K562 (cell line): ENCODE results near the gene IFT81. TPM values are rescaled to one million over a fixed set of nuclear protein-coding genes. Genes with fewer than 3 reads are reported as not detected.
"Not testable (repeated sequence)": the region's sequence is repeated elsewhere in the genome, so short reads cannot be mapped to it uniquely, and the experiment has no call there.

Source experiments
- ATAC-seq: fragments of 200-7000 bp; cut with Tn5 transposase; 3 replicates; pipeline ENCODE4 v1.9.1; 2020; ENCODE audit warnings: moderate library complexity
- BruUV-seq: library from RNA; stranded (reverse); fragments of 400-500 nt; replicated peaks from 2 replicates; lab custom pipeline; 2021; lab: Mats Ljungman, UMichigan
- CTCF ChIA-PET: fragments of 300-600 bp; formaldehyde crosslinking; extraction: SDS; loops from one replicate; lab custom pipeline; 2021; ENCODE audit warnings: low intra/inter-chr PET ratio; lab: Yijun Ruan, JAX
- POLR2A ChIA-PET: fragments of 300-600, 350-650 bp; sonication (Branson Sonifier 250); formaldehyde crosslinking; extraction: SDS; loops from one replicate; lab custom pipeline; 2021; ENCODE audit warnings: antibody characterized with exemption, inconsistent platforms; lab: Yijun Ruan, JAX
- DNase-seq, 4 experiments: peaks; one replicate each; pipeline versions ENCODE4 v3.0.0 to v3.0.0-alpha.2; 2011 to 2018; ENCODE audit warnings: low spot score in 3 of 4, mixed read lengths in 3 of 4; ENCODE audit errors: extremely low read depth in 1 of 4
- FAIRE-seq: peaks from 2 replicates; lab custom pipeline; 2011; peaks lifted over from hg19 to GRCh38; lab: Jason Lieb, UNC
- H2AFZ ChIP-seq: 2 replicates; pipeline ENCODE4 v1.6.0; 2011; ENCODE audit warnings: low read depth, low read length, control low read depth, inconsistent platforms
- H3K27ac ChIP-seq: fragments of 200-600 bp; 3 replicates; pipeline ENCODE4 v1.8.0; 2011; ENCODE audit warnings: low read depth, mild to moderate bottlenecking, control low read depth, inconsistent platforms, low read length, moderate library complexity, mixed read lengths; ENCODE audit errors: extremely low read depth
- H3K27me3 ChIP-seq, 2 experiments: fragments of 300-600 bp in 1 of 2; 2 replicates in 1 of 2; 3 replicates in 1 of 2; pipeline versions ENCODE4 v1.6.0 to v1.8.0; 2011; ENCODE audit warnings: inconsistent platforms in 2 of 2, low read length in 2 of 2, mild to moderate bottlenecking in 1 of 2, mixed read lengths in 1 of 2, moderate library complexity in 1 of 2; ENCODE audit not compliant: control insufficient read depth in 2 of 2, insufficient read depth in 2 of 2
- H3K36me3 ChIP-seq: fragments of 300-600 bp; 3 replicates; pipeline ENCODE4 v1.8.0; 2011; ENCODE audit warnings: mild to moderate bottlenecking, low read length, inconsistent platforms; ENCODE audit not compliant: control insufficient read depth, insufficient read depth
- H3K4me1 ChIP-seq, 2 experiments: fragments of 200-600 bp in 1 of 2; replicated peaks in 1 of 2; 2 replicates in 1 of 2; 3 replicates in 1 of 2; pipeline versions ENCODE4 v1.5.1 to v1.8.0; 2011; ENCODE audit warnings: inconsistent platforms in 2 of 2, low read length in 2 of 2, mild to moderate bottlenecking in 1 of 2, mixed read lengths in 1 of 2, moderate library complexity in 1 of 2; ENCODE audit not compliant: control insufficient read depth in 2 of 2, insufficient read depth in 2 of 2
- H3K4me2 ChIP-seq: 2 replicates; pipeline ENCODE4 v1.6.1; 2011; ENCODE audit warnings: low read length, control low read depth, inconsistent platforms, mixed read lengths; ENCODE audit not compliant: insufficient read depth
- H3K4me3 ChIP-seq: fragments of 200-600 bp; sonication (generic), shearing (Covaris generic); 2 replicates; pipeline ENCODE4 v1.5.1; 2016; ENCODE audit warnings: control low read depth, inconsistent platforms
- H3K79me2 ChIP-seq: fragments of 200-600 bp; 3 replicates; pipeline ENCODE4 v1.8.0; 2011; ENCODE audit warnings: low read length, inconsistent platforms; ENCODE audit not compliant: control insufficient read depth, insufficient read depth
- H3K9ac ChIP-seq, 2 experiments: 2 replicates each; pipeline versions ENCODE4 v1.6.0 to v1.6.1; 2011; ENCODE audit warnings: low read depth in 2 of 2, low read length in 2 of 2, control low read depth in 1 of 2, inconsistent platforms in 1 of 2, mild to moderate bottlenecking in 1 of 2, mixed read lengths in 1 of 2; ENCODE audit not compliant: insufficient read depth in 1 of 2
- H3K9me1 ChIP-seq: one replicate; pipeline ENCODE4 v1.6.0; 2011; ENCODE audit warnings: inconsistent platforms, mild to moderate bottlenecking, low read length, moderate library complexity; ENCODE audit not compliant: control insufficient read depth, insufficient read depth
- H3K9me3 ChIP-seq: replicated peaks from 2 replicates; pipeline ENCODE4 v1.5.1; 2011; ENCODE audit warnings: low read depth, low read length, inconsistent platforms; ENCODE audit not compliant: control insufficient read depth, insufficient read depth
- H4K20me1 ChIP-seq: replicated peaks from 2 replicates; pipeline ENCODE4 v1.6.1; 2011; ENCODE audit warnings: low read length, inconsistent platforms, mixed read lengths; ENCODE audit not compliant: control insufficient read depth, insufficient read depth
- C11orf30 ChIP-seq: fragments of 450-650 bp; IDR thresholded peaks from 2 replicates; pipeline ENCODE4 v1.6.1; 2016; ENCODE audit warnings: low read depth, mild to moderate bottlenecking
- EGR1 ChIP-seq: fragments of 450-650 bp; conservative IDR thresholded peaks from 2 replicates; pipeline ENCODE4 v1.6.1; 2017; ENCODE audit warnings: mild to moderate bottlenecking
- MEIS2 ChIP-seq: fragments of 450-650 bp; IDR thresholded peaks from 2 replicates; pipeline ENCODE4 v1.6.1; 2014; ENCODE audit warnings: mild to moderate bottlenecking; ENCODE audit not compliant: partially characterized antibody
- TEAD4 ChIP-seq, 2 experiments: sonication (generic) in 1 of 2; formaldehyde crosslinking in 1 of 2; IDR thresholded peaks; 2 replicates each; pipeline versions ENCODE4 v1.6.1 to v1.8.0; 2012 to 2022; ENCODE audit warnings: borderline replicate concordance in 1 of 2, inconsistent platforms in 1 of 2, low read length in 1 of 2, mild to moderate bottlenecking in 1 of 2, missing genetic modification reagents in 1 of 2
- ZNF121 ChIP-seq: sonication (generic); formaldehyde crosslinking; conservative IDR thresholded peaks from 2 replicates; pipeline ENCODE4 v1.8.0; 2022; ENCODE audit warnings: missing genetic modification reagents
- ZNF384 ChIP-seq: IDR thresholded peaks from 2 replicates; pipeline ENCODE4 v1.6.1; 2012; ENCODE audit warnings: low read depth, low read length, improper control_type of control experiment
- WGBS: fragments of 100-300 bp; shearing (Covaris generic); methylation state at CpG from one replicate; pipeline ENCODE4 v1.1.6; 2016; ENCODE audit warnings: low coverage, mixed read lengths; ENCODE audit not compliant: insufficient coverage; ENCODE audit errors: missing lambda C conversion rate; 5-methylcytosine and 5-hydroxymethylcytosine counted together
- in situ Hi-C: fragments of 300-500 bp; cut with MboI; formaldehyde crosslinking; loops from 4 replicates; pipeline ENCODE4 v1.15.0; 2018; ENCODE audit warnings: inconsistent platforms, mixed read lengths
- intact Hi-C: fragments of 100-400 bp; cut with micrococcal nuclease; formaldehyde crosslinking; loops from 2 replicates; pipeline ENCODE4 v1.14.2; 2022
- polyA plus RNA-seq, 8 experiments: library from polyadenylated mRNA; depleted of rRNA in 4 of 8; stranded (reverse) in 5 of 8; unstranded in 3 of 8; fragments of >200 nt; fragmentation: Nextera tagmentation in 2 of 8; fragmentation: Illumina TruSeq in 1 of 8; extraction: Ambion mirVana in 2 of 8; extraction: Trizol in 1 of 8; gene quantifications; 2 replicates each; pipeline versions ENCODE4 v1.2.1 to v1.2.3, GENCODE V29; 2011 to 2014; ENCODE audit warnings: inconsistent platforms in 1 of 8, missing spikeins in 1 of 8
- total RNA-seq, 7 experiments: library from RNA; depleted of rRNA in 6 of 7; stranded (reverse); fragments of >200 nt in 6 of 7; fragmentation: Illumina TruSeq in 2 of 7; extraction: Trizol in 2 of 7; gene quantifications; 2 replicates each; pipeline versions ENCODE4 v1.2.1 to v1.2.3, GENCODE V29; 2011 to 2021; ENCODE audit warnings: low replicate concordance in 1 of 7
- TF ChIP-seq, protein P1 (sequence below): fragments of 450-650 bp; formaldehyde crosslinking; IDR thresholded peaks from 2 replicates; pipeline ENCODE4 v1.4.0; 2020; ENCODE audit warnings: mild to moderate bottlenecking, moderate library complexity
- TF ChIP-seq, protein P2 (sequence below), 3 experiments: IDR thresholded peaks in 2 of 3; conservative IDR thresholded peaks in 1 of 3; 2 replicates each; pipeline ENCODE4 v1.5.1; 2011 to 2012; ENCODE audit warnings: low read length in 3 of 3, mild to moderate bottlenecking in 3 of 3, control low read depth in 2 of 3, improper control_type of control experiment in 1 of 3, inconsistent platforms in 1 of 3, low read depth in 1 of 3, mixed read lengths in 1 of 3, moderate library complexity in 1 of 3; ENCODE audit not compliant: insufficient read depth in 2 of 3
- TF ChIP-seq, protein P3 (sequence below): IDR thresholded peaks from 2 replicates; pipeline ENCODE4 v1.6.1; 2011; ENCODE audit warnings: borderline replicate concordance, low read depth, mild to moderate bottlenecking, moderate library complexity, low read length; ENCODE audit not compliant: insufficient read depth, poor library complexity, severe bottlenecking

Gene IFT81
- total and polyA plus RNA-seq, 9 of the 15 experiments (the other 6 are each of a cell fraction or from before 2014, with no cell fraction given) = 2.8 to 11.9 (median 7.9) TPM

DNA sequence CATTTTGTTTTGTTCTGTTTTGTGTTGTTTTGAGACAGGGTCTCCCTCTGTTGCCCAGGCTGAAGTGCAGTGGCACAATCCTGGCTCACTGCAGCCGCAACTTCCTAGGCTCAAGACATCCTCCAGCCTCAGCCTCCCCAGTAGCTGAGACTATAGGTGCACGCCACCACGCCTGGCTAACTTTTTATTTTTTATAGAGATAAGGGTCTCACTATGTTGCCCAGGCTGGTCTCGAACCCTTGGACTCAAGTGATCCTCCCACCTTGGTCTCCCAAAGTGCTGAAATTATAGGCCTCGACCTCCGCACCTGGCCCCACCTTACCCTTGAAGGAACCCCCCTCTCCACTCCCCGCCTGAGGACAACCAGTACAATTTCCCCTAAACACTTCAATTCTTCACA is 7.5 kb upstream of the IFT81 start:
- H3K4me1 ChIP-seq = peaks cover 0 to 8% of the 10 kb centered on the region in 2 experiments; a peak in 3 of 5 replicates
- TF ChIP-seq, protein P1, sequence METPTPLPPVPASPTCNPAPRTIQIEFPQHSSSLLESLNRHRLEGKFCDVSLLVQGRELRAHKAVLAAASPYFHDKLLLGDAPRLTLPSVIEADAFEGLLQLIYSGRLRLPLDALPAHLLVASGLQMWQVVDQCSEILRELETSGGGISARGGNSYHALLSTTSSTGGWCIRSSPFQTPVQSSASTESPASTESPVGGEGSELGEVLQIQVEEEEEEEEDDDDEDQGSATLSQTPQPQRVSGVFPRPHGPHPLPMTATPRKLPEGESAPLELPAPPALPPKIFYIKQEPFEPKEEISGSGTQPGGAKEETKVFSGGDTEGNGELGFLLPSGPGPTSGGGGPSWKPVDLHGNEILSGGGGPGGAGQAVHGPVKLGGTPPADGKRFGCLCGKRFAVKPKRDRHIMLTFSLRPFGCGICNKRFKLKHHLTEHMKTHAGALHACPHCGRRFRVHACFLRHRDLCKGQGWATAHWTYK (CRISPR knock-in tag) = no peak
- peak; percentile 81 for TF ChIP-seq ZNF121 (CRISPR knock-in tag)
- ATAC-seq (no peak), FAIRE-seq (no peak), DNase-seq (no peak)
- no peak overlapping the region for H3K4me2 ChIP-seq
- no peaks in the 10 kb centered on the region for H3K9me3 ChIP-seq
- WGBS = 58% methylated on average over 7 of the region's 7 CpGs
- no TSS peak for BruUV-seq
- in situ Hi-C loops (no loop called here), intact Hi-C loops (no loop called here)
- H3K27ac ChIP-seq = no peak overlapping the region
- no peaks in the 10 kb centered on the region for H3K9me1 ChIP-seq
- no peak overlapping the region for H3K9ac ChIP-seq
- H3K36me3 ChIP-seq = no peaks in the 10 kb centered on the region
- ChIA-PET POLR2A (no interaction called here), CTCF (interaction anchor here (0.6 kb wide), 1 partner anchor 239 kb away, joined by 3 read pairs; no protein-coding TSS in a partner anchor)
- no peak overlapping the region for H2AFZ ChIP-seq
- H3K27me3 ChIP-seq = no peaks in the 10 kb centered on the region
- no peak overlapping the region for H3K4me3 ChIP-seq
- H3K79me2 ChIP-seq = no peaks in the 10 kb centered on the region
- no peaks in the 10 kb centered on the region for H4K20me1 ChIP-seq

DNA sequence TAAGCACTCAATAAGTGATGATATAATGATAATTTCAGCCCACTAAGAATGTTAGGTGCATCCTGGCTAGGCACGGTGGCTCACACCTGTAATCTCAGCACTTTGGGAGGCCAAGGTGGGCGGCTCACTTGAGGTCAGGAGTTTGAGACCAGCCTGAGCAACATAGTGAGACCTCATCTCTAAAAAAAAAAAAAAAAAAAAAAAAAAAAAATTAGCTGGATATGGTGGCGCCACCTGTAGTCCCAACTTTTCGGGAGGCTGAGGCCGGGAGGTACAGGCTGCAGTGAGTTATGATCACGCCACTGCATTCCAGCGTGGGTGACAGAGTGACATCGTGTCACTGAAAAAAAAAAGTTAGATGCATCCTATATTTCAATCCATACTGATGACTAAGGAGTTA is 6.9 kb upstream of the IFT81 start:
- BruUV-seq; H3K9me3 ChIP-seq; intact Hi-C loops; H4K20me1 ChIP-seq; H3K36me3 ChIP-seq; H3K4me3 ChIP-seq; H3K27me3 ChIP-seq; H2AFZ ChIP-seq; H3K9me1 ChIP-seq; POLR2A ChIA-PET; H3K4me2 ChIP-seq; H3K79me2 ChIP-seq; H3K9ac ChIP-seq; in situ Hi-C loops; CTCF ChIA-PET; FAIRE-seq; H3K27ac ChIP-seq; H3K4me1 ChIP-seq; TF ChIP-seq TEAD4 (CRISPR knock-in tag; IDR thresholded peaks at IDR 0.05; ENCODE audit: borderline replicate concordance): not testable (repeated sequence)
- DNase-seq = peak in 1 of 4 experiments; percentile 39
- TF ChIP-seq, protein P2, sequence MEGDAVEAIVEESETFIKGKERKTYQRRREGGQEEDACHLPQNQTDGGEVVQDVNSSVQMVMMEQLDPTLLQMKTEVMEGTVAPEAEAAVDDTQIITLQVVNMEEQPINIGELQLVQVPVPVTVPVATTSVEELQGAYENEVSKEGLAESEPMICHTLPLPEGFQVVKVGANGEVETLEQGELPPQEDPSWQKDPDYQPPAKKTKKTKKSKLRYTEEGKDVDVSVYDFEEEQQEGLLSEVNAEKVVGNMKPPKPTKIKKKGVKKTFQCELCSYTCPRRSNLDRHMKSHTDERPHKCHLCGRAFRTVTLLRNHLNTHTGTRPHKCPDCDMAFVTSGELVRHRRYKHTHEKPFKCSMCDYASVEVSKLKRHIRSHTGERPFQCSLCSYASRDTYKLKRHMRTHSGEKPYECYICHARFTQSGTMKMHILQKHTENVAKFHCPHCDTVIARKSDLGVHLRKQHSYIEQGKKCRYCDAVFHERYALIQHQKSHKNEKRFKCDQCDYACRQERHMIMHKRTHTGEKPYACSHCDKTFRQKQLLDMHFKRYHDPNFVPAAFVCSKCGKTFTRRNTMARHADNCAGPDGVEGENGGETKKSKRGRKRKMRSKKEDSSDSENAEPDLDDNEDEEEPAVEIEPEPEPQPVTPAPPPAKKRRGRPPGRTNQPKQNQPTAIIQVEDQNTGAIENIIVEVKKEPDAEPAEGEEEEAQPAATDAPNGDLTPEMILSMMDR (IDR thresholded peaks at IDR 0.05 in 2 of 3, conservative IDR thresholded peaks at IDR 0.05 in 1 of 3; ENCODE audit: insufficient read depth in 2 of 3, low read depth in 1 of 3, low read length in 3 of 3) = peak; percentile 15 to 36 (median 26); a peak in 3 of 6 replicates
- 0 out of 2 replicates have a peak, but pooled peaks have one; percentile 17 for TF ChIP-seq C11orf30
- TF ChIP-seq, protein P3, sequence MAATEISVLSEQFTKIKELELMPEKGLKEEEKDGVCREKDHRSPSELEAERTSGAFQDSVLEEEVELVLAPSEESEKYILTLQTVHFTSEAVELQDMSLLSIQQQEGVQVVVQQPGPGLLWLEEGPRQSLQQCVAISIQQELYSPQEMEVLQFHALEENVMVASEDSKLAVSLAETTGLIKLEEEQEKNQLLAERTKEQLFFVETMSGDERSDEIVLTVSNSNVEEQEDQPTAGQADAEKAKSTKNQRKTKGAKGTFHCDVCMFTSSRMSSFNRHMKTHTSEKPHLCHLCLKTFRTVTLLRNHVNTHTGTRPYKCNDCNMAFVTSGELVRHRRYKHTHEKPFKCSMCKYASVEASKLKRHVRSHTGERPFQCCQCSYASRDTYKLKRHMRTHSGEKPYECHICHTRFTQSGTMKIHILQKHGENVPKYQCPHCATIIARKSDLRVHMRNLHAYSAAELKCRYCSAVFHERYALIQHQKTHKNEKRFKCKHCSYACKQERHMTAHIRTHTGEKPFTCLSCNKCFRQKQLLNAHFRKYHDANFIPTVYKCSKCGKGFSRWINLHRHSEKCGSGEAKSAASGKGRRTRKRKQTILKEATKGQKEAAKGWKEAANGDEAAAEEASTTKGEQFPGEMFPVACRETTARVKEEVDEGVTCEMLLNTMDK = peak; percentile 72
- TF ChIP-seq ZNF384 = peak; percentile 94
- TF ChIP-seq EGR1 = 0 out of 2 replicates have a peak, but pooled peaks have one; percentile 18
- peak; percentile 43; the same call in 1 of the 2 replicates for TF ChIP-seq TEAD4 (IDR thresholded peaks at IDR 0.05; ENCODE audit: low read length)
- TF ChIP-seq MEIS2 = peak; percentile 19
- ATAC-seq = peak; percentile 72
- WGBS = 16% methylated on average over 8 of the region's 8 CpGs
